Vagina (tissue), 2 donors: ENCODE measurements around the gene KEL. TPM values are rescaled to one million over a fixed set of nuclear protein-coding genes. Genes with fewer than 3 reads are reported as not detected.

Source experiments
- DNase-seq, 2 donors: peaks; one replicate each; pipeline ENCODE4 v3.0.0-alpha.2; 2017; ENCODE audit errors: extremely low spot score in 2 of 2
- H3K27ac ChIP-seq: fragments of 200-600 bp; sonication (generic); one replicate; pipeline ENCODE4 v1.5.1; 2019
- H3K27me3 ChIP-seq: fragments of 200-600 bp; sonication (generic); one replicate; pipeline ENCODE4 v1.5.1; 2019
- H3K36me3 ChIP-seq, 2 donors: fragments of 200-600 bp; sonication (generic); one replicate each; pipeline ENCODE4 v1.5.1; 2017 to 2019
- H3K4me1 ChIP-seq: fragments of 200-600 bp; sonication (generic); one replicate; pipeline ENCODE4 v1.5.1; 2019
- H3K4me3 ChIP-seq, 2 donors: fragments of 200-600 bp; sonication (generic); 1 replicate in 1 of 2; 2 replicates in 1 of 2; pipeline ENCODE4 v1.5.1; 2016 to 2019
- H3K9me3 ChIP-seq: fragments of 200-600 bp; sonication (generic); one replicate; pipeline ENCODE4 v1.5.1; 2019
- CTCF ChIP-seq, 3 experiments: fragments of 450-650 bp in 2 of 3; fragments of 200-600 bp in 1 of 3; sonication (generic) in 1 of 3; IDR thresholded peaks; one replicate each; pipeline ENCODE4 v1.5.1; 2017 to 2019; ENCODE audit warnings: antibody characterized with exemption in 3 of 3, mild to moderate bottlenecking in 2 of 3, moderate library complexity in 2 of 3
- POLR2A ChIP-seq, 2 donors: fragments of 450-650 bp; IDR thresholded peaks; one replicate each; pipeline ENCODE4 v1.6.1; 2017; ENCODE audit warnings: antibody characterized with exemption in 2 of 2, mild to moderate bottlenecking in 2 of 2, moderate library complexity in 2 of 2
- POLR2AphosphoS5 ChIP-seq, 2 donors: sonication (generic); formaldehyde crosslinking; IDR thresholded peaks; one replicate each; pipeline ENCODE4 v1.9.0; 2017; ENCODE audit warnings: antibody characterized with exemption in 2 of 2, mild to moderate bottlenecking in 2 of 2, low read depth in 1 of 2; ENCODE audit not compliant: insufficient read depth in 1 of 2
- intact Hi-C: fragments of 100-400 bp; cut with DNase I; formaldehyde crosslinking; loops from one replicate; pipeline ENCODE4 v1.15.1; 2023
- total RNA-seq: library from RNA; depleted of rRNA; stranded (reverse); fragments of >200 nt; gene quantifications from one replicate; pipeline ENCODE4 v1.2.3, GENCODE V29; 2016

KEL gene
- total RNA-seq, 1 donor from 2014 or later = 2.2 TPM

- H3K4me1 ChIP-seq = no peaks in the 10 kb centered on the region
- no peaks in the 10 kb centered on the region for H3K36me3 ChIP-seq
- intact Hi-C loops = no loop called here
- no peak overlapping the region for H3K27ac ChIP-seq
- no peak overlapping the region for H3K4me3 ChIP-seq
- no peaks in the 10 kb centered on the region for H3K27me3 ChIP-seq
- no peak for DNase-seq
- no peaks in the 10 kb centered on the region for H3K9me3 ChIP-seq
- TF ChIP-seq POLR2AphosphoS5 (IDR thresholded peaks at IDR 0.05; ENCODE audit: insufficient read depth in 1 of 2, low read depth in 1 of 2) (no peak), CTCF (IDR thresholded peaks at IDR 0.05) (no peak), POLR2A (IDR thresholded peaks at IDR 0.05) (no peak)
Measured at GRCh38 chr7:142962991-142963390, 828 bp upstream of the KEL start.

GRCh38 chr7:142961595-142961972 is 579 bp downstream of the KEL start:
- Histone ChIP-seq H3K27me3 (no peaks in the 10 kb centered on the region), H3K9me3 (no peaks in the 10 kb centered on the region), H3K4me1 (no peaks in the 10 kb centered on the region), H3K4me3 (no peak overlapping the region), H3K36me3 (no peaks in the 10 kb centered on the region), H3K27ac (no peak overlapping the region)
- intact Hi-C loops = no loop called here
- TF ChIP-seq POLR2A (IDR thresholded peaks at IDR 0.05) = no peak
- TF ChIP-seq POLR2AphosphoS5 (IDR thresholded peaks at IDR 0.05; ENCODE audit: insufficient read depth in 1 of 2, low read depth in 1 of 2) = no peak
- no peak for TF ChIP-seq CTCF (IDR thresholded peaks at IDR 0.05)
- DNase-seq = no peak

- no peaks in the 10 kb centered on the region for H3K4me1 ChIP-seq
- no peaks in the 10 kb centered on the region for H3K36me3 ChIP-seq
- TF ChIP-seq POLR2AphosphoS5 (IDR thresholded peaks at IDR 0.05; ENCODE audit: insufficient read depth in 1 of 2, low read depth in 1 of 2) = no peak
- TF ChIP-seq POLR2A (IDR thresholded peaks at IDR 0.05) = no peak
- TF ChIP-seq CTCF (IDR thresholded peaks at IDR 0.05) = no peak
- H3K4me3 ChIP-seq = no peak overlapping the region
- no peak for DNase-seq
- H3K9me3 ChIP-seq = no peaks in the 10 kb centered on the region
- H3K27me3 ChIP-seq = no peaks in the 10 kb centered on the region
- no peak overlapping the region for H3K27ac ChIP-seq
- intact Hi-C loops = no loop called here
Measured at GRCh38 chr7:142960955-142961512, 1.1 kb downstream of the KEL start.

GRCh38 chr7:142959202-142959601 is 3.0 kb downstream of the KEL start:
- Histone ChIP-seq H3K36me3 (no peaks in the 10 kb centered on the region), H3K27me3 (no peaks in the 10 kb centered on the region)
- intact Hi-C loops = no loop called here

More at GRCh38 chr7:142959202-142959601, 3.0 kb downstream of the KEL start:
- Histone ChIP-seq H3K4me1 (no peaks in the 10 kb centered on the region), H3K27ac (no peak overlapping the region), H3K4me3 (no peak overlapping the region), H3K9me3 (no peaks in the 10 kb centered on the region)
- DNase-seq = no peak
- no peak for TF ChIP-seq POLR2A (IDR thresholded peaks at IDR 0.05)
- TF ChIP-seq CTCF (IDR thresholded peaks at IDR 0.05) = no peak
- no peak for TF ChIP-seq POLR2AphosphoS5 (IDR thresholded peaks at IDR 0.05; ENCODE audit: insufficient read depth in 1 of 2, low read depth in 1 of 2)
